Smooth muscle cell (in vitro differentiated cells): ENCODE data around the gene ATP6V0A1. TPM values are rescaled to one million over a fixed set of nuclear protein-coding genes. Genes with fewer than 3 reads are reported as not detected.
"Not testable (repeated sequence)": the region's sequence is repeated elsewhere in the genome, so short reads cannot be mapped to it uniquely, and the experiment has no call there.

Experiments used
- DNase-seq: peaks from one replicate; lab custom pipeline; 2025; ENCODE audit not compliant: unreplicated experiment; lab: John Stamatoyannopoulos, UW
- H2AFZ ChIP-seq: fragments of 200-600 bp; sonication (generic); 2 replicates; pipeline ENCODE4 v1.6.0; 2016; ENCODE audit warnings: antibody characterized with exemption, low read depth, mild to moderate bottlenecking
- H3F3A ChIP-seq: fragments of 200-600 bp; sonication (generic); 2 replicates; pipeline ENCODE4 v1.6.0; 2017; ENCODE audit warnings: antibody characterized with exemption, low read depth
- H3K27ac ChIP-seq: fragments of 200-600 bp; sonication (generic); 2 replicates; pipeline ENCODE4 v1.5.1; 2016; ENCODE audit warnings: low read depth, mild to moderate bottlenecking
- H3K27me3 ChIP-seq: fragments of 200-600 bp; sonication (generic); 2 replicates; pipeline ENCODE4 v1.6.1; 2016; ENCODE audit warnings: low read depth, mild to moderate bottlenecking
- H3K36me3 ChIP-seq: fragments of 200-600 bp; sonication (generic); 2 replicates; pipeline ENCODE4 v1.5.1; 2016; ENCODE audit warnings: low read depth
- H3K4me1 ChIP-seq: fragments of 200-600 bp; sonication (generic); 2 replicates; pipeline ENCODE4 v1.5.1; 2016; ENCODE audit warnings: low read depth
- H3K4me2 ChIP-seq: fragments of 200-600 bp; sonication (generic); 2 replicates; pipeline ENCODE4 v1.6.0; 2016; ENCODE audit warnings: mild to moderate bottlenecking
- H3K4me3 ChIP-seq: fragments of 200-600 bp; sonication (generic); 2 replicates; pipeline ENCODE4 v1.5.1; 2016; ENCODE audit warnings: mild to moderate bottlenecking
- H3K79me2 ChIP-seq: fragments of 200-600 bp; sonication (generic); 2 replicates; pipeline ENCODE4 v1.6.0; 2016; ENCODE audit warnings: low read depth, mild to moderate bottlenecking
- H3K9ac ChIP-seq: fragments of 200-600 bp; sonication (generic); 2 replicates; pipeline ENCODE4 v1.6.0; 2016; ENCODE audit warnings: low read depth
- H3K9me3 ChIP-seq: fragments of 200-600 bp; sonication (generic); replicated peaks from 2 replicates; pipeline ENCODE4 v1.5.1; 2016; ENCODE audit warnings: low read depth
- H4K20me1 ChIP-seq: fragments of 200-600 bp; sonication (generic); 2 replicates; pipeline ENCODE4 v1.6.0; 2016; ENCODE audit warnings: low read depth
- whole genome bisulfite sequencing: methylation state at CpG from one replicate; pipeline ENCODE4 v1.1.7; 2016; ENCODE audit warnings: low lambda C conversion rate; 5-methylcytosine and 5-hydroxymethylcytosine counted together
- polyA plus RNA-seq: library from polyadenylated mRNA; unstranded; fragments of >200 nt; fragmentation: Nextera tagmentation; extraction: Ambion mirVana; gene quantifications from 2 replicates; pipeline ENCODE4 v1.2.1, GENCODE V29; 2016
- total RNA-seq: library from RNA; depleted of rRNA; stranded (reverse); fragments of >200 nt; gene quantifications from 2 replicates; pipeline ENCODE4 v1.2.3, GENCODE V29; 2014
- TF ChIP-seq, protein P1 (sequence below): fragments of 200-600 bp; sonication (generic); IDR thresholded peaks from 2 replicates; pipeline ENCODE4 v1.5.1; 2017; ENCODE audit warnings: borderline replicate concordance, mild to moderate bottlenecking, antibody characterized with exemption; ENCODE audit not compliant: insufficient read depth, poor library complexity, severe bottlenecking

ATP6V0A1 gene
- total and polyA plus RNA-seq, 2 experiments from 2014 or later: 27.3 to 54.7 TPM

DNA sequence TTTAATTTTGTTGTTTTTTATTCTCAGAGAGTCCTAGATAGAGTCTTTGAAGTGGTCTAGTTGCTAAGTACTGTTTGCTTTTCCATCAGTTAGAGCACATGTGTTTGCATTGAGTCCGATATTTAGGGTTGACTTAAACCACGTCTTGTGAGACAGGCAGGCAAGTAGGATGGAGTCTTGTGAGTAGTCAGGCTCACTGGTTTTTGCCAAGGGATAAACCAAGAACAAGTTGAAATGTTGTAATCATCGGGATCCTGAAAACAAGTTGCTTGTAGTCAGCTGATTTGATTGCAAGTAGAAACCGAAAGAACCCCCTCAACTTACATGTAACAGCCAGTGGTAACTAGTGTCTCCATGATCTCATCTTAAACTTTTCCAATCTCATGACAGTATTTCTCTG, 17.2 kb downstream of the ATP6V0A1 start:
- no peak for DNase-seq
- Histone ChIP-seq H3K9ac (no peak overlapping the region), H3K79me2 (no peaks in the 10 kb centered on the region), H3K27me3 (no peaks in the 10 kb centered on the region), H3K36me3 (peaks cover 6% of the 10 kb centered on the region), H3F3A (no peaks in the 10 kb centered on the region), H3K4me1 (no peaks in the 10 kb centered on the region), H3K4me2 (no peak overlapping the region), H3K4me3 (no peak overlapping the region), H2AFZ (no peak overlapping the region), H3K27ac (no peak overlapping the region), H4K20me1 (no peaks in the 10 kb centered on the region), H3K9me3 (no peaks in the 10 kb centered on the region)
- 93% methylated on average over 4 of the region's 4 CpGs for WGBS
- TF ChIP-seq, protein P1, sequence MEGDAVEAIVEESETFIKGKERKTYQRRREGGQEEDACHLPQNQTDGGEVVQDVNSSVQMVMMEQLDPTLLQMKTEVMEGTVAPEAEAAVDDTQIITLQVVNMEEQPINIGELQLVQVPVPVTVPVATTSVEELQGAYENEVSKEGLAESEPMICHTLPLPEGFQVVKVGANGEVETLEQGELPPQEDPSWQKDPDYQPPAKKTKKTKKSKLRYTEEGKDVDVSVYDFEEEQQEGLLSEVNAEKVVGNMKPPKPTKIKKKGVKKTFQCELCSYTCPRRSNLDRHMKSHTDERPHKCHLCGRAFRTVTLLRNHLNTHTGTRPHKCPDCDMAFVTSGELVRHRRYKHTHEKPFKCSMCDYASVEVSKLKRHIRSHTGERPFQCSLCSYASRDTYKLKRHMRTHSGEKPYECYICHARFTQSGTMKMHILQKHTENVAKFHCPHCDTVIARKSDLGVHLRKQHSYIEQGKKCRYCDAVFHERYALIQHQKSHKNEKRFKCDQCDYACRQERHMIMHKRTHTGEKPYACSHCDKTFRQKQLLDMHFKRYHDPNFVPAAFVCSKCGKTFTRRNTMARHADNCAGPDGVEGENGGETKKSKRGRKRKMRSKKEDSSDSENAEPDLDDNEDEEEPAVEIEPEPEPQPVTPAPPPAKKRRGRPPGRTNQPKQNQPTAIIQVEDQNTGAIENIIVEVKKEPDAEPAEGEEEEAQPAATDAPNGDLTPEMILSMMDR: no peak

DNA sequence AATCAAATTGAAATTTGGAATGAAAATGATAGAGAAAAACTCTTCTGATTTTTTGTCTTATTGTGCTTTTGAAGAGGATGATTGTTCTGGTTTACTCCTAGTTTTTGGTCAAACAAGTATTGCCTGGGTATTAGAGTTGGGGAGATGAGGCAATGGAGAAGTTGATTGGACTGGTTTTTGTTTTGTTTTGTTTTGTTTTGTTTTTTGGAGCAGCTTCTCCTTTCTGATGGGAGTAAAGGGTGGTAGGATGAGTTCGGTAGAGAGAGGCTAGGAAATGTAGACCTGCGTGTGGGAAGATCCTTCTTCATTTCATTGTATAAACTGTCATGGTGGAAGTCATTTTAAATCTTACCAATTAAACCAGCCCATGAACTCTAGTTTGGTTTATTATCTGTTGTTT, 17.7 kb downstream of the ATP6V0A1 start:
- Histone ChIP-seq H3K27me3 (no peaks in the 10 kb centered on the region), H3K9ac (no peak overlapping the region), H3K79me2 (no peaks in the 10 kb centered on the region), H3K4me2 (no peak overlapping the region), H3K9me3 (no peaks in the 10 kb centered on the region), H3K4me3 (no peak overlapping the region), H3K36me3 (peaks cover 6% of the 10 kb centered on the region), H3K27ac (no peak overlapping the region), H2AFZ (no peak overlapping the region), H3K4me1 (no peaks in the 10 kb centered on the region), H4K20me1 (no peaks in the 10 kb centered on the region), H3F3A (no peaks in the 10 kb centered on the region)
- TF ChIP-seq, protein P1: no peak
- DNase-seq: no peak
- 96% methylated on average over 2 of the region's 2 CpGs for WGBS

DNA sequence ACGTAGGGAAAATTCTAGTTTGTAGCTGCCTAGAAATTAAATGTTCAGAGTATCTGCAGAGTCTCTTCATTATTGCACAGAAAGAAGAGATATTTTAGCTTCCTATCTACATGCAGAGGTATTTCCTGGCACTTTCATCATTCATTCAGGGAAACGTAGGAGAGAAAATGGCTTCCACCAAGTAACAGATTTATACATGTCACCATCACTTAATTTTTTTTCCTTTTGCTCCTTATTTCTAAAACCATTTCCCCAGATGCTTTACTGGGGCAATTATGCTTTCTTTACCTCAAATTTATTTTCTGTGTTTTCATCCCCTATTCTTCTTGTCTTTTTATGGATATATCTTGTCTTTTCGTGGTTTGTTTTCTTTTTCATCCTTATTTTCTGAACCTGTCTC, 18.5 kb downstream of the ATP6V0A1 start:
- Histone ChIP-seq H3F3A (no peaks in the 10 kb centered on the region), H3K27ac (no peak overlapping the region), H3K27me3 (no peaks in the 10 kb centered on the region), H3K79me2 (no peaks in the 10 kb centered on the region), H4K20me1 (no peaks in the 10 kb centered on the region), H3K4me2 (no peak overlapping the region), H3K4me3 (no peak overlapping the region), H2AFZ (no peak overlapping the region), H3K9me3 (no peaks in the 10 kb centered on the region), H3K36me3 (peaks cover 6% of the 10 kb centered on the region), H3K4me1 (no peaks in the 10 kb centered on the region), H3K9ac (no peak overlapping the region)
- WGBS: 87% methylated on average over 3 of the region's 3 CpGs
- TF ChIP-seq, protein P1: no peak
- no peak for DNase-seq

DNA sequence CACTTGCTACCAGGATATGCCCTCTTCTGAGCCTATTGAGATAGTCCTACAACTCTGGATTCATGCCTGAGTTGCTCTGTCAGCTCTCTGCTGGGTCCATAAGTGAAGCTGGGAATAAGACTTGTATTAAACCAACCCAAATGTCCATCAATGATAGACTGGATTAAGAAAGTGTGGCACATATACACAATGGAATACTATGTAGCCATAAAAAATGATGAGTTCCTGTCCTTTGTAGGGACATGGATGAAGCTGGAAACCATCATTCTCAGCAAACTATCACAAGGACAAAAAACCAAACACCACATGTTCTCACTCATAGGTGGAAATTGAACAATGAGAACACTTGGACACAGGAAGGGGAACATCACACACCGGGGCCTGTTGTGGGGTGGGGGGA, 19.1 kb downstream of the ATP6V0A1 start:
- H2AFZ ChIP-seq, H3K27ac ChIP-seq, H3K27me3 ChIP-seq, DNase-seq, H3K4me1 ChIP-seq, H3F3A ChIP-seq, H3K36me3 ChIP-seq, H3K9me3 ChIP-seq, H4K20me1 ChIP-seq, H3K79me2 ChIP-seq, H3K4me2 ChIP-seq, H3K4me3 ChIP-seq, H3K9ac ChIP-seq: not testable (repeated sequence)
- no CpG with 5 or more reads among the region's 1 CpG for WGBS
